Left colon (tissue), 2 donors: ENCODE data around the gene MZB1. TPM values are rescaled to one million over a fixed set of nuclear protein-coding genes. Genes with fewer than 3 reads are reported as not detected.
A peak's percentile ranks its signal among the peaks of the same experiment; 100 is the strongest.
"Not testable (repeated sequence)": the region's sequence is repeated elsewhere in the genome, so short reads cannot be mapped to it uniquely, and the experiment has no call there.

Source experiments
- ATAC-seq: fragments of 200-7000 bp; cut with Tn5 transposase; one replicate; pipeline ENCODE4 v1.9.1; 2020; ENCODE audit warnings: mild to moderate bottlenecking, moderate library complexity
- DNase-seq, 2 donors: peaks; one replicate each; pipeline ENCODE4 v3.0.0-alpha.2; 2020
- intact Hi-C, 2 donors: fragments of 100-400 bp; cut with DNase I in 1 of 2; cut with micrococcal nuclease in 1 of 2; formaldehyde crosslinking; loops; one replicate each; pipeline versions ENCODE4 v1.11.2 to v1.14.0; 2022; cut with DNase I, micrococcal nuclease
- total RNA-seq, 2 donors: library from RNA; stranded (reverse); fragmentation: NEBNext Ultra II Directional; extraction: Animal tissue kit (Norgen Biotek cat#: 25700); gene quantifications; one replicate each; pipeline ENCODE4 v1.2.1, GENCODE V29; 2021
- donor health status: DM: no; HTN: no; CAD: no.
- donor health status: DM: yes; HTN: yes; CAD: no.

Gene MZB1
- total RNA-seq, 2 donors from 2014 or later, result 6.0 to 36.9 TPM

DNA sequence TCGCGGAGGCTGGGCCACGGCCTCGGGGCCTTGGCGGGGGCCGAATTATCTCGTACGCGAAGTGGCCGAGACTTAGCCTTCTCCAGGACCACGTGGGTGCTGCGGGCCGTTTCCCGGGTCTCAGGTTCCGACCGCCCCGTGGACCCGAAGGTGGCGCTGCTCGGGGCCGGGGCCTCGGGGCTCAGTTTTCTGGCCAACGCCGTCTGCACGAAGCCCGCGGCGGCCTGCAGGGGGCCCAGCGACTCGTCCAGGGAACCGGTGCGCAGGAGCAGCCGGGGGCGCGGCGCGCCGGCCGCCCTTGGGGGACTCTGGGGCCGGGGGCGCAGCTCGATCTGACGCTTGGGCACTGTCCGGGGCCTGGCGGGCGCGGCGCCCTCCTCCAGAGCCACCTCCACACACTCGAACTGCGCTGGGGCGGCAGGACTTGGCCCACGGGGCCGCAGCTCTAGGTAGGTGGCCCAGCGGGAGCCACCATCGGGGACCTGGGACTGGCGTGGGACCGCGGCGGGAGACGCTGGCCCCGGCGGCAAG, 4.5 kb upstream of the MZB1 start:
- intact Hi-C loops, result no loop called here
- no peak for ATAC-seq
- DNase-seq, result no peak

DNA sequence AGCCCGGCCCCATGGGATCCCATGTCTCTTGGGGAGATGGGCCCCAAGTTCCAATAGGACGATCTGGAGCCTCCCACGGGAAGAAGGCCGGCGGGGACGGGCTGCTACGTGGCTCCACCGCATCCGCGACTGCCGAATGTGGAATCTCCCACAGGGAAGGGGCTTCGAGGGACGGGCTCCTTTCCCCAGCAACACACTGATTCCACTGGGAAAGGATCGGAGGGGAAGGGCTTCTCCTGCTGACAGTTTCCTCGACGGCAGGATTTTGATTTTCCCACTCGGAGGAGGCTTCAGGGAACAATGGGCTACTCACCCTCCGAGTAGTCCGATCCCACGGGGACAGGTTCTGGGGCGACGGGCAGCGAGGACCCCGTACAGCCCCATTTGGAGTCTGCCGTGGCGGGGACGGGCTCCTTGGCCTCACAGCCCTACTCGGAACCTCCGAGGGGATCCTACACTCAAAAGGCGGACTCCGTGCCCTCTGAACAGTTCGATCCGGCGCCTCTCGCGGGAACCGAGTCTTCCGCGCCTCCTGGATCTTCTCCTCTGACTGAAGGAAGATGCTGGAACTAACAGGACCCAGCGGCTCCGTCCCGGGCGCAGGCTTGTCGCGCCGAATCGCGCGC, 3.9 kb upstream of the MZB1 start:
- intact Hi-C loops, result no loop called here
- ATAC-seq (no peak), DNase-seq (no peak)

DNA sequence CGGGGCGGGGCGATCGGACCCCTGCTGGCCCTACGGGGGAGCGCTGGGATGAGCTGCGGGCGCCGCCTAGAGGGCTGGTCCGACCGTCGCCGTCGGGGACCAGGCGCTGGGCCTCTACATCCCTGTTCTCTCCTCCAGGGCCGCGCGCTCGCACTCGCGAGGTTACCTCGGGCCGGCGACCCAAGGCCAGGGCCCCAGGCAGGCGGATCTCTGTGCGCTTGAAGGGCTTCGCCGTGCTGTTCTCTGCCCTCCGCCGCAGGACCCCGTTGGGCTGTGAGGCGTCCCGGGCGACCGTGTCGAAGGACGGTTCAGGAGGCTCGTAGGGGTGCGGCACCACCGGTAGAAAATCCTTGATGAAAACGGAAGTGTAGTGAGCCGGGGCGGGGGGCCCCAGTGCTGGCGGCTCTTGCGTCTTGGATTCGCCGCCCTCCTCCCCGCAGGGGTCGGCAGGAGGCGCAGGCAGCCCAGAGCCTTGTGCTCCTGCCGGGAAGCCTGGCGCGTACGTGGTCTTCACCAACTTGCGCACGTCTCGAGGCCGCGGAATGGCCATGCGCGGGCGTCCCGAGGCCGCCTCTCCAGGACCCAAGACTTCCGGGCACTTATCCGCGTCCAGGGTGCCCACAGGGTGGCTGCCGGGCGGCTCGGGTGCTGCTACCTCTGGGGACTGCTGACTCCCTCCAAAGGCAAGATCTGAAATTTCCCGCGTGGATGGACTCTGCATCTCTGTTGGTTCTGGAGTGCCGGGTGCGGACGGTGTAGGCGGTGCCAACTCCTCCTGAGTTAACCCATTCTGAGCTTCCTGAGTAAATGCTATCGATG, 3.2 kb upstream of the MZB1 start:
- ATAC-seq (peak; percentile 64), DNase-seq (peak; percentile 75 to 88)
- intact Hi-C loops, result no loop called here

DNA sequence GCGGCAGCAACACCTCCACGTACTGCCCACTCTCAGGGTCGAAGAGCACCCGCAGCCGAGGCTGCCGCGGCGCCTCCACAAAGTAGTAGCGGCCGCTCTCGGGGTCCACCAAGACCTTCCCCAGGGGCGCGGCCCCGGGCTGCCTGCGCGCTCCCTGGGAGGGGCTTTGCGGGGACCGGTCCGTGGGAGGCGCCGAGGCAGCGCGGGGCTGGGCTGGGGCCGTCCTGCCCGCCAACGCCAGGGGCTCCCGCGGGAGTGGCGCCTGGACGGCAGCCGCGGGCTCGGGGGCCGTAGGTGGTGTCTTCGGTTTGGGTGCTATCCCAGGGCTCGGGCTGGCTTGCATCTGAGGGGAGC, 2.6 kb upstream of the MZB1 start:
- intact Hi-C loops, result no loop called here
- DNase-seq (no peak), ATAC-seq (peak; percentile 44)

DNA sequence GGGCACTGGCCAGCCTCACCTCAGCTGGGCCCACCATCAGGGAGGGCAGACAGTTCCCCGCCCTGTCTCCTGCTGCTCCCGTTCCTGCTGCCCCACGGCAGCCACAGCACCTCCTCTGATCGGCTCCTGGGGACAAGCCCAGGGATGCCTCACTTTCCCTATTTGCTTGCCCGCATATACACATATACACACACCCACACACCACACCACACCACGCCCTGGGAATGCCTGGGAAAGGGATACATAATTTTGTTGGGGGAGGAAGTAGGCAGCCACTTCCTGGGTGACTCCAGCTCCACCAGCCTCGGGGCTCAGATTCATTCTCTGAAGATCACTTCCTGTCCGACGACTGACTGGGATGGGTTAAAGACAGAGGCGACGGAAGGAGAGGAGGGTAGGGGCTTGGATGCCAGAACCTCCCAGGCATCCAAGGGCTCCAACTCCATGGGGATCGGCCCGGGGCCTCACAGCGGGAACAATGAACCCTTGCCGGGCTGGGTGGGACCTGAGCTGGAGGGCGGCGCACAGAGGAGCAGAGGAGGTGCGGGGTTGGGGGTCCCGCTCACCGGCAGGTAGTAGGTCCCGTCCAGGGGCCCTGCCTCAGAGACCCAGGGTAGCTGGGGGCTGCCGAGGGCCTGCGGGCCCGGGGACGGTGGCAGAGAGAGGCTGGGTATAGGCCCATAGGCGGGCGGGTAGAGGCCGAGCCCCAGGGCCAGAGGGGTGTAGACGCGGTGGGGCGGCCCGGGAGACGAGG, 2.0 kb upstream of the MZB1 start:
- intact Hi-C loops, result no loop called here
- peak; percentile 65 to 82 for DNase-seq
- ATAC-seq, result peak; percentile 54

DNA sequence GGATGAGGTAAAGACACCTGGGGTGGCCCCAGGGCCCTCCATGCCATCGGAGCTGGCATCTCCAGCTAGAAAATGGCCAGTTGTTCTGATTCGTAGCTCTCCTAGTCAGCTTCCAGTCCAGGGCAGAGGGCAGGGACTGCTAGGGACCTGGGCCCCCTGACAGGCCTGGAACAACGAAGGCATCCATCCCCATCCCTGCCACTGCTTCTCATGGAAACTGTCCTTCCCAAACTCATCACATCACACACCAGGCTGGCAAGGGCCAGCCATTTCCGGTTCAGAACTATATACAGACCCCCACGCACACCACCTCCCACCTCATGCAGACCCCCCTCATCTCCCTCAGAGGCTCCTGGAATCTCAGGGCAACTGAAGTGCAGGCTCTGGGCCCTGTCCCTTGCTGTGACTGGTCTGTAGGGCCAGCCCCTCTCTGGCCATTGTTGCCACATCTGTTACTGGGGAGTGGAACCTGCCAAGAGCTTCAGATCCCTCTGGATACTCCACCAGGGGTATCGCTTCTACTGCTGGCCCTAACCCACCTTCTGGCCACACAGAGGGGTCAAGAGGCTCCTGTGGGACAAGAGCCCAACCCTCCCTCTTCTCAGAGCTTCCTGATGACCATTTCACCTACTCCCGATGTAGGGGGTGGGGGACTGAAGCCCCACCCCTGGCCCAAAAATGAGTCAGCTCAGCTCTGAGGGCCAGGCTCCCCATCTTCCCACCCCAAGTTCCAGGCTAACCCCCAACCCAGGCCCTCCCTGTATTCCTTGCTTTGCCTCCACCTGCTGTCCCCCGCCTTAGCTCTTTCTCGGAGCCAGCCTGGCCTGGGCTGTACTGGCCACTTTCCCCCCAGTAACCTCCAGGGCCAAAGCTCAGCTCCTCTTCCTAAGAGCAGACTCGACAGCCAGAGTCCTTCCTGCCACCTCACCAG, 1.2 kb upstream of the MZB1 start:
- DNase-seq (no peak), ATAC-seq (no peak)
- intact Hi-C loops, result no loop called here

DNA sequence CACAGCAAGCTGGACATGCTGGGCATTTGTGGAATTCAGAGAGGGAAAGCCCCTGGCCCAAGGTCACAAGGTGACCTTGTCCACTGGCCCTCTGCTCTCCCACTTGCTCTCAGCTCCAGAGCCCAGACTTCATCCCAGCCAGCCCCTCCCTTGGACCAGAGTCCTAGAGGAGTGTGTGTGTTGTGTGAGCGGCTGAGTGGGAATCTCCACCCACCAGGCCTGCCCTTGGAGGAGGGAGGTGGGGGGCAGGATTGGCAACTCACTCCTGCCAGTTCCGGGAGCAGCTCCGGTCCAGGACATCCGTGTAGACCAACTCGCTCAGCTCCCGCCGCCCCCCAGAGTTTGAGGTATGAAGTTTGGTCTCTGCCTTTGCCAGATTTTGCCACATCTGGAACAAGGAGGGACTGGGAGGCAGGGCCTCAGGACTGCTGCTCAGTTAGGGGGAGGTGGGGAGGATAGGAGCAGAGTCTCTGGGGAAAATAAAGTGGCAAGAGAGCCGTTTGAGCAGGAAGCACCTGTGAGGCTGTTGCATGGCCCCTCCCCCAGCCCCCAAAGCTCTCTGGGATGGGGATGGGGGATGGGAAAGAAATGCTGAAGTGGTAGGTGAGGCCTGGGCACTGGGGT, 1.4 kb downstream of the MZB1 start:
- peak; percentile 64 for ATAC-seq
- intact Hi-C loops, result no loop called here
- peak; percentile 85 to 91 for DNase-seq

DNA sequence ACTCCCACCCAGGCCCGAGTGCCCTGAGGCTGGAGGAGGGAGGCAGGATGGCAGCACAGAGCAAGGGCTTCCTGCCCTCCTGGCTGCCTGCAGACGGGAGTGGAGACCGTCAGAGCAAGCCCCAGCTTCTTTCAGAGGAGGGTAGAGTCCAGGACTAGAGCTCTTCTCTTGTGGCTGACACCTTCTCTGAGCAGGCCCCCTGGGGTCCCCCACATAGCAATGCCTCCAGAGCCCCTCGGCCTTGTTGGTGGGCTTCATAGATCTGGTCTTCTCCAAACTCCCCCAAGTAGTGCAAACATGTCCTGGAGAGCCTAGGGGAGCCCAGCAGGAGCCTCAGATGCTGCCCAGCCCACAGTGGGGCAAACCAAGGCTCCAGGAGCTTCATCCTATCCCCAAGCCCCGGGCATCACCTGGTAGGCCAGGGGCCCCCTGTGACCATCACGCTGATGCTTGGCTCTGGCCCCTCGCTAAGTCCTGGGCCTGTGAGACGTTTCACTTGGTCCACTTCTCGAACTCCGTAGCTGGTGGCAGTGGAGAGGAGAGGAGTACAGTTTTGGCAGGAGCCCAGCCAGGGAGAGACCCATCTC, 2.0 kb downstream of the MZB1 start:
- intact Hi-C loops, result no loop called here
- DNase-seq, result no peak
- no peak for ATAC-seq

DNA sequence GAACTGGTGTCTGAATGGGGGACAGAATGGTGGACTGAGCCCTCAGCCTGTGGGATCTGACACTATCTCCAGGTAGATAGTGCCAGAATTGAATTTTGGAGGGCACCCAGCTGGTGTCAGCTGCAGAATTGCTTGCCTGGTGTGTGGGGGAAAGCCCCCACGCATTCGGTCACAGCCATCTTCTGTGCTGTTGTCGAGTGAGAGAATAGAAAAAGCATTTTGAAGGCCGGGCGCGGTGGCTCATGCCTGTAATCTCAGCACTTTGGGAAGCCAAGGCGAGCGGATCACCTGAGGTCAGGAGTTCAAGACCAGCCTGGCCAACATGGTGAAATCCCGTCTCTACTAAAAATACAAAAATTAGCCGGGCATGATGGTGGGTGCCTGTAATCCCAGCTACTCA, 2.8 kb downstream of the MZB1 start:
- ATAC-seq, intact Hi-C loops, DNase-seq: not testable (repeated sequence)

DNA sequence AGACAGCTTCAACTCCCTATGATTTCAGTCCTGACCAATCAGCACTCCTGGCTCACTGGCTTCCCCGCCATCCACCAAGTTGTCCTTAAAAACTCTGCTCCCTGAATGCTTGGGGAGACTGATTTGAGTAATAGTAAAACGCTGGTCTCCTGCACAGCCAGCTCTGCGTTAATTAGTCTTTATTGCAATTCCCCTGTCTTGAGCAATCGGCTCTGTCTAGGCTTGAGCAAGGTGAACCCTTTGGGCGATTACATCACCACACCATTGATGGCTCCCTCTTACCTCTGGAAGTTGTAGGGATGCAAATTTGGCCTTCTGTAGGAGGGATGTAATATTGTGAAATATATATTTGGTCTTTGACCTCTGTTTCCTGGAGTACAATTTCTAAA, 3.7 kb downstream of the MZB1 start:
- DNase-seq (no peak), ATAC-seq (no peak)
- intact Hi-C loops, result no loop called here

DNA sequence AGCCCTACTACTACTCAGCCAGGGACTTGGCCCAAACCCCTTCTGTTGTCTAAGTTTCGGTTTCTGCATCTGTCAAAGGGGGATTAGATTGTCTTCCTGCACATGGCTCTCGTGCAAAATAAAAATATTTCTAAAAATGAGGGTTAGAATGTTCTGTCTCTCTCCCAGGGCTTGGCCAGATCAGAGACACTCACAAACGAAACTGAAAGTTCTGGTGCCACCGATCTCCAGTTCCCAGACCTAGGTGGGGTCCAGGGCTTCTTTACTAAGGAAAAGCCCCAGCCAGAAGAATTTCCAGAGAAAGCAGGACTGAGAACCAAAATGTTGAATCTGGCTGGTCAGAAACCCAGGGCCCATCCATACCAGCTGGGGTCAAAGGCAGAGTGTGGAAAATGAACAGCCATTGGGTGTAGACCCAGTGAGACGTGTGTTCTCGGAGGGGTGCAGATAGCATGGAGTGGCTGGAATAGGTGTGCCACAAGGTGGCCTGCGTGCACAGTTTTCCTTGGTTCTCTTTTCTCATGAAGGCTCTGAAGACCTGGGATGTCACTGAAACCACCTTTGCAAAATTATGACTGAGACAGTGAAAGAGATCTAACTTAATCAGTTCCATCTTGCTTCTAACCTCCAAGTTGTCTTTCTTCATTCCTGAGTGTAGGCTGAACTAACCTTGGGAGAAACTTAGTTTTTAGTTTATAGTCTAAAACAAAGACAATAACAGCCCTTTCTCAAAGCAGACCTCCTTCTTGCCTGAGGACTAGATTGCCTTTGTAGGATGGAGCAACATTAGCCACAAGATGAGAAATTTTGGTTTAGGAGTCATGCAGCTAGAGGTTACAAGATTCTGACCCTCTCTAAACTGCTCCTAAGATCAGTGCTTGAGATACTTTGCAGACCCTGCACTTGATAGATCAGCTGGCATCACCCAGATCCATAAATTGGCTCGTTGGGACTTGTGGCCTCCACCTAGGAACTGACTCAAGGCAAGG, 4.4 kb downstream of the MZB1 start:
- peak; percentile 34 for ATAC-seq
- DNase-seq, result no peak
- intact Hi-C loops, result no loop called here

DNA sequence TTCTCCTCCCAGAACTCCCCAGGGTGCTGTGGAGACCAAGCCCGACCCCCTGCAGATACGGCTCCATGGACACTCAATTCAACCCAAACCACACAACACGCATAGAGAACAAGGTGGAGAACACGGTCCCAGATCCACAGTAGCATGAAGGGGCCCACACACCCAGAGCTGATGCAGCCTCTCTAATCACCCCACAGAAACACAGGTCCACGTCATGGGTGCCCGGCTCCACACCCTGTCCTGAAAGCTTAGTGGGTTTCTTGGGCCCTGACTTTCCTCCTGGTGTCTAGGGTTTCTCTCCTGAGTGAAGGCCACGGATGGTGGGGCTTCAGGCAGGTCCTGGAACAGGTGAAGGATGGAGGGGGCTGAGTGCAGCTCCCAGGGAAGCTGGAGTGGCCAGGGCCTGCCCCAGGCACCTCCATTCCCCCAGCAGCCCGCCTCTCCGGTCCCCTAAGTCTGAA, 5.1 kb downstream of the MZB1 start:
- intact Hi-C loops, result no loop called here
- DNase-seq (no peak), ATAC-seq (no peak)

DNA sequence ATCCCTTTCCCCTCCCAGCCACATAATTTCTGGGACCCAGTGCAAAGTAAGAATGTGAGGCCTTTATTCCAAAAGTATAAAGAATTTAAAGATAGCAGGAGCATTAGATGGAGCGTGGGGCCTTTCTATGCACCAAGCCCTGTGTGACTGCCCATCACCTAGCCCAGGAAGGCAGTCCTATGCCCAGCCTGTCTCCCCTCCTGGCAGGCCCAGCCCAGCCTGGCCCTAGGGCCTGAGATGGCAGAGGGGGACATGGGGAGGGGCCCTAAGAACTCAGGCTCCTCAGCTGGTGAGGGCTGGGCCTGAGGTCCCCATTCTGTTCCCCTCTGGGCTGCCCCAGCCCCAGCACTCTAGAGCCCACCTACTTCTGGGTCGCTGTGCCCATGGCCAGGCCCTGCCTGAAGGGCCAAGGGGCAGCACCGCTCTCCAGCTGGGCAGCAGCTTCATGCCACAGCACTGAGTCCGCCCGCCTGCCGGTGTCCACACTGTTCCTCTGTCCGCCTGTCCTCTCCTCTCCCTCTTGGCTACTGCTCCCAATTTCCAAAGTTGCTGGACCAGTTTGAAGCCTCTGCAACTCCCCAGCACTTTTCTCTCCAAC, 5.6 kb downstream of the MZB1 start:
- no peak for ATAC-seq
- intact Hi-C loops, result no loop called here
- no peak for DNase-seq

DNA sequence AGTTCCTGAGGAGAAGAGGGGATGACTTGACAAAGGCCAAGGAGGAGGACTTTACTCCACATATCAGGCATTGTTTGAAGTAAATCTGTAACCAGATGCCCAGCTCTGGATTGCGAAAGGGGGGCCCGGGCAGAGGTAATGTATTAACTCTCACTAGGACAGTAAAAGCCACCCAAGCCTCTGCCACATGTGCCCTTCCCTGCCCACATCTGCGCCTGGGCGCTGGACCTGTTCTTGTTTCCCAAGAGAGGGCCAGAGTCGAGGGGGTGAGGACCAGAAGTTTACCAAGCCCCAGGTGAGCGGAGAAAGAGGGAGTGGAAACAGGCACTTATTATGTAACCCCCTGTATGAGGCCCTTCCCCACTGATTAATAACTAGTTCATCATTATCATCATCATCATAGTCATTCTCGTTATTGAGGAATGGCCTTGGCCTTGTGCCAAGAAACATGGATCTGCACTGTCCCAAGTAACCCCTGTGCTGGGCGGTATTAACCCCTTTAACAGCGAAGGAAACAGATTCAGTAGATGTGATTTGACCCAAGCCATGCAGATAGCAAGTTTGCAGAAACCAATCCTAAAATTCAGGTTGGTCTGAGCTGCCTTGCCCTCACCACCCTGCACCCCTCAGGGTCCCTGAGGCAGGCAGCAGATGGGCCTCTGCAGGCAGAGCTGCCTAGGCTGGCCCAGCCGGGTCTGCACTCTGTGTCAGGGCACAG, 6.3 kb downstream of the MZB1 start, which contains the start of gene SLC23A1:
Gene SLC23A1, minus strand, starts transcription at position 23 of the 718 bp plus-strand sequence. CDS start 44 bp downstream, outside the sequence.
- ATAC-seq, result peak; percentile 71
- DNase-seq, result peak; percentile 73 to 83
- intact Hi-C loops, result no loop called here

DNA sequence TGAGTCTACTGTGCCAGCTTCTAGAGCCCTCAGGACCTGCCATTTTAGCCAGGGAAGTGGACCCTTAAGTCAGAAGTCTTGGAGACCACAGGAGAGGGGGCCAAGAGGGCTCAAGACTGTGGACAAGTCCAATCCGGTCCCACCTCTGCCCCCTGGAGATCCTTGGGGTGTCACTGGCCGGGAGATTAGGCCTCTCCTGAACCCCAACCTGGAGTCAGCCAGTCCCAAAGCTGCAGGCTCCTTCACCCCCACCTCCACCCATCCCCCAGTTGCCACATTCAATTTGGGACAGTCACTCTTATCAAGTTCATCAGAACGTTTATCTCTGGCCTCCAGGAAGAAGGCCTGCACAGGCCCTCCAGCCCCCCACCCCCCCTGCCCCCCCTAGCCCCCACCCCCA, 6.9 kb downstream of the MZB1 start:
- intact Hi-C loops, result no loop called here
- no peak for DNase-seq
- ATAC-seq, result no peak
